K562 (cell line): ENCODE results near the gene ACHE. TPM values are rescaled to one million over a fixed set of nuclear protein-coding genes. Genes with fewer than 3 reads are reported as not detected.

ENCODE experiments used
- ARID1B ChIP-seq: fragments of 450-650 bp; IDR thresholded peaks from 2 replicates; pipeline ENCODE4 v1.6.1; 2016; ENCODE audit warnings: antibody characterized with exemption, mild to moderate bottlenecking, inconsistent platforms
- CLOCK ChIP-seq: fragments of 250-450 bp; sonication (Bioruptor Pico); IDR thresholded peaks from 2 replicates; pipeline ENCODE4 v1.4.0; 2020; ENCODE audit warnings: mild to moderate bottlenecking, moderate library complexity, borderline replicate concordance
- DACH1 ChIP-seq: fragments of 450-650 bp; IDR thresholded peaks from 2 replicates; pipeline ENCODE4 v1.6.1; 2018; ENCODE audit not compliant: partially characterized antibody
- E2F1 ChIP-seq: sonication (generic); formaldehyde crosslinking; IDR thresholded peaks from 2 replicates; pipeline ENCODE4 v1.8.1; 2023; ENCODE audit warnings: mild to moderate bottlenecking, missing genetic modification reagents, moderate library complexity
- HOXB6 ChIP-seq: fragments of 250-450 bp; sonication (Bioruptor Pico); IDR thresholded peaks from 2 replicates; pipeline ENCODE4 v1.5.1; 2022; ENCODE audit warnings: mild to moderate bottlenecking, borderline replicate concordance
- LCOR ChIP-seq: sonication (generic); formaldehyde crosslinking; IDR thresholded peaks from 2 replicates; pipeline ENCODE4 v1.8.0; 2022; ENCODE audit warnings: mild to moderate bottlenecking, missing genetic modification reagents
- MTA2 ChIP-seq: fragments of 450-650 bp; IDR thresholded peaks from 2 replicates; pipeline ENCODE4 v1.6.1; 2016; ENCODE audit warnings: low read depth
- NR0B1 ChIP-seq: fragments of 450-650 bp; IDR thresholded peaks from one replicate; pipeline ENCODE4 v1.6.1; 2018; ENCODE audit warnings: mild to moderate bottlenecking, moderate library complexity; ENCODE audit not compliant: partially characterized antibody
- PHF8 ChIP-seq: fragments of 200-600 bp; sonication (generic); IDR thresholded peaks from 2 replicates; pipeline ENCODE4 v1.6.1; 2012; ENCODE audit warnings: mixed run types, mild to moderate bottlenecking, inconsistent platforms, low read length, moderate library complexity, borderline replicate concordance
- SIN3B ChIP-seq: fragments of 450-650 bp; IDR thresholded peaks from 2 replicates; pipeline ENCODE4 v1.6.1; 2017; ENCODE audit warnings: low read depth, mild to moderate bottlenecking, moderate library complexity
- SUPT5H ChIP-seq: fragments of 450-650 bp; IDR thresholded peaks from 2 replicates; pipeline ENCODE4 v1.6.1; 2016
- TFE3 ChIP-seq: fragments of 450-650 bp; formaldehyde crosslinking; IDR thresholded peaks from 2 replicates; pipeline ENCODE4 v1.4.0; 2020; ENCODE audit warnings: mild to moderate bottlenecking, mixed read lengths
- TOE1 ChIP-seq, 2 experiments: fragments of 450-650 bp in 1 of 2; sonication (generic) in 1 of 2; formaldehyde crosslinking in 1 of 2; IDR thresholded peaks; 2 replicates each; pipeline versions ENCODE4 v1.7.1 to v1.8.0; 2016 to 2022; ENCODE audit warnings: borderline replicate concordance in 2 of 2, mild to moderate bottlenecking in 2 of 2, antibody characterized with exemption in 1 of 2, inconsistent platforms in 1 of 2, low read depth in 1 of 2, missing genetic modification reagents in 1 of 2, moderate library complexity in 1 of 2
- ZBTB1 ChIP-seq: sonication (generic); formaldehyde crosslinking; IDR thresholded peaks from 2 replicates; pipeline ENCODE4 v1.8.1; 2023; ENCODE audit warnings: missing genetic modification reagents, low read depth, mild to moderate bottlenecking, borderline replicate concordance
- ZHX1 ChIP-seq: fragments of 150-350 bp; conservative IDR thresholded peaks from 2 replicates; pipeline ENCODE4 v1.6.1; 2014; ENCODE audit warnings: low read length
- ZNF445 ChIP-seq: fragments of 250-450 bp; sonication (Bioruptor Pico); IDR thresholded peaks from 2 replicates; pipeline ENCODE4 v1.4.0; 2020; ENCODE audit warnings: low read depth, mild to moderate bottlenecking, moderate library complexity
- ZNF766 ChIP-seq: fragments of 200-800 bp; sonication (Bioruptor generic); conservative IDR thresholded peaks from 2 replicates; pipeline ENCODE4 v1.6.1; 2016; ENCODE audit warnings: missing genetic modification characterization, missing compliant biosample characterization
- polyA plus RNA-seq, 8 experiments: library from polyadenylated mRNA; depleted of rRNA in 4 of 8; stranded (reverse) in 5 of 8; unstranded in 3 of 8; fragments of >200 nt; fragmentation: Nextera tagmentation in 2 of 8; fragmentation: Illumina TruSeq in 1 of 8; extraction: Ambion mirVana in 2 of 8; extraction: Trizol in 1 of 8; gene quantifications; 2 replicates each; pipeline versions ENCODE4 v1.2.1 to v1.2.3, GENCODE V29; 2011 to 2014; ENCODE audit warnings: inconsistent platforms in 1 of 8, missing spikeins in 1 of 8
- total RNA-seq, 7 experiments: library from RNA; depleted of rRNA in 6 of 7; stranded (reverse); fragments of >200 nt in 6 of 7; fragmentation: Illumina TruSeq in 2 of 7; extraction: Trizol in 2 of 7; gene quantifications; 2 replicates each; pipeline versions ENCODE4 v1.2.1 to v1.2.3, GENCODE V29; 2011 to 2021; ENCODE audit warnings: low replicate concordance in 1 of 7

Gene ACHE
- total and polyA plus RNA-seq, 9 of the 15 experiments (the other 6 are each of a cell fraction or from before 2014, with no cell fraction given) = 0.04 to 8.8 (median 1.9) TPM

GRCh38 chr7:100867040-100867775 lies 28.5 kb downstream of the ACHE start, which contains the start of gene TRIP6 (continued):
- peak; percentile 79 for TF ChIP-seq SUPT5H
- no peak for TF ChIP-seq ZNF445 (CRISPR knock-in tag)
- TF ChIP-seq MTA2 = no peak
- no peak for TF ChIP-seq ZHX1
- no peak for TF ChIP-seq DACH1
- TF ChIP-seq PHF8 = peak; percentile 78; the same call in 1 of the 2 replicates
- no peak for TF ChIP-seq HOXB6 (CRISPR knock-in tag)
- TF ChIP-seq SIN3B = no peak
- TF ChIP-seq ARID1B = peak; percentile 66
- TF ChIP-seq ZBTB1 (CRISPR knock-in tag) = peak; percentile 85
- 0 out of 2 replicates have a peak, but pooled peaks have one; percentile 24 for TF ChIP-seq E2F1 (CRISPR knock-in tag)
- TF ChIP-seq NR0B1 = no peak
- peak; percentile 100 for TF ChIP-seq LCOR
- TF ChIP-seq ZNF766 (CRISPR knock-in tag) = no peak
- peak; percentile 94 for TF ChIP-seq TOE1 (IDR thresholded peaks at IDR 0.05; ENCODE audit: borderline replicate concordance)
- no peak for TF ChIP-seq TOE1 (CRISPR knock-in tag; IDR thresholded peaks at IDR 0.05; ENCODE audit: borderline replicate concordance, low read depth)
- TF ChIP-seq CLOCK (CRISPR knock-in tag) = peak; percentile 78; the same call in 1 of the 2 replicates
- TF ChIP-seq TFE3 = peak; percentile 93
